ENCODE measurements around the gene STK11IP.
"Not testable (repeated sequence)": the region's sequence is repeated elsewhere in the genome, so short reads cannot be mapped to it uniquely, and the experiment has no call there.

STK11IP gene

GRCh38 chr2:219650426-219651248 is 53.0 kb downstream of the STK11IP start:
- no peak for DNase-seq (ENCODE audit: low spot score)

GRCh38 chr2:219651656-219652055 is 54.0 kb downstream of the STK11IP start:
- not testable (repeated sequence) for DNase-seq (ENCODE audit: low spot score)

- no peak for DNase-seq (ENCODE audit: low spot score)
These were observed 58.9 kb downstream of the STK11IP start for GRCh38 chr2:219656526-219656925.

- DNase-seq (ENCODE audit: low spot score): no peak
These were observed 60.7 kb downstream of the STK11IP start for GRCh38 chr2:219658196-219658846.

GRCh38 chr2:219658874-219659273 is 61.2 kb downstream of the STK11IP start:
- DNase-seq (ENCODE audit: low spot score): no peak

- no peak for DNase-seq (ENCODE audit: low spot score)
These were observed 63.7 kb downstream of the STK11IP start for GRCh38 chr2:219661197-219661954.

- no peak for DNase-seq (ENCODE audit: low spot score)
These were observed 64.3 kb downstream of the STK11IP start for GRCh38 chr2:219661955-219662395.

- no peak for DNase-seq (ENCODE audit: low spot score)
These were observed 64.9 kb downstream of the STK11IP start for GRCh38 chr2:219662566-219662965.

GRCh38 chr2:219663116-219663762 is 65.6 kb downstream of the STK11IP start:
- DNase-seq (ENCODE audit: low spot score): no peak

GRCh38 chr2:219664041-219664440 is 66.4 kb downstream of the STK11IP start:
- no peak for DNase-seq (ENCODE audit: low spot score)

- no peak for DNase-seq (ENCODE audit: low spot score)
These were observed 67.3 kb downstream of the STK11IP start for GRCh38 chr2:219664944-219665343.

- DNase-seq (ENCODE audit: low spot score): no peak
These were observed 68.3 kb downstream of the STK11IP start for GRCh38 chr2:219665926-219666325.

Data from putamen (tissue), 1 donor.